Glutamatergic neuron (in vitro differentiated cells): ENCODE data around the gene FAM171A1. TPM values are rescaled to one million over a fixed set of nuclear protein-coding genes. Genes with fewer than 3 reads are reported as not detected.

Experiments
- DNase-seq: peaks from one replicate; pipeline ENCODE4 v3.0.0; 2022
- H3K27ac Mint-ChIP-seq: one replicate; pipeline ENCODE4 v1.8.0; 2020; ENCODE audit warnings: mild to moderate bottlenecking, mixed read lengths, inconsistent platforms; ENCODE audit not compliant: unreplicated experiment
- H3K27me3 Mint-ChIP-seq: one replicate; pipeline ENCODE4 v1.8.0; 2020; ENCODE audit warnings: mild to moderate bottlenecking, moderate library complexity, mixed read lengths, inconsistent platforms; ENCODE audit not compliant: unreplicated experiment
- H3K36me3 Mint-ChIP-seq: one replicate; pipeline ENCODE4 v1.8.0; 2020; ENCODE audit warnings: mild to moderate bottlenecking, mixed read lengths, inconsistent platforms; ENCODE audit not compliant: unreplicated experiment
- H3K4me1 Mint-ChIP-seq: one replicate; pipeline ENCODE4 v1.8.0; 2020; ENCODE audit warnings: mild to moderate bottlenecking, low read depth, mixed read lengths, inconsistent platforms; ENCODE audit not compliant: unreplicated experiment
- H3K4me3 Mint-ChIP-seq: one replicate; pipeline ENCODE4 v1.8.0; 2020; ENCODE audit warnings: mild to moderate bottlenecking, mixed read lengths, inconsistent platforms; ENCODE audit not compliant: unreplicated experiment
- H3K9me3 Mint-ChIP-seq: one replicate; pipeline ENCODE4 v1.8.0; 2020; ENCODE audit warnings: mild to moderate bottlenecking, moderate library complexity, mixed read lengths, inconsistent platforms; ENCODE audit not compliant: unreplicated experiment
- CTCF ChIP-seq: fragments of 200-600 bp; sonication (generic); IDR thresholded peaks from one replicate; pipeline ENCODE4 v1.5.0; 2021; ENCODE audit not compliant: partially characterized antibody, unreplicated experiment
- total RNA-seq: library from RNA; stranded (reverse); fragmentation: NEBNext Ultra II Directional; extraction: Animal tissue kit (Norgen Biotek cat#: 25700); gene quantifications from one replicate; pipeline ENCODE4 v1.2.1, GENCODE V29; 2021; ENCODE audit not compliant: unreplicated experiment

Gene FAM171A1
- total RNA-seq, 1 donor from 2014 or later: 186 TPM

- peaks cover 26% of the 10 kb centered on the region for H3K4me1 Mint-ChIP-seq
- peak overlapping the region; percentile 99 for H3K27ac Mint-ChIP-seq
- peak overlapping the region; percentile 81 for H3K4me3 Mint-ChIP-seq
- no peaks in the 10 kb centered on the region for H3K36me3 Mint-ChIP-seq
- peaks cover 22% of the 10 kb centered on the region for H3K9me3 Mint-ChIP-seq
- DNase-seq: peak; percentile 83
- no peak for TF ChIP-seq CTCF
- H3K27me3 Mint-ChIP-seq: peaks cover 15% of the 10 kb centered on the region
These were observed 15.9 kb upstream of the FAM171A1 start for GRCh38 chr10:15387021-15387420.

GRCh38 chr10:15385552-15386455 is 14.7 kb upstream of the FAM171A1 start:
- Mint-ChIP-seq H3K27me3 (peaks cover 20% of the 10 kb centered on the region), H3K4me3 (peak overlapping the region; percentile 71), H3K36me3 (no peaks in the 10 kb centered on the region), H3K27ac (peak overlapping the region; percentile 99), H3K9me3 (peaks cover 22% of the 10 kb centered on the region), H3K4me1 (peaks cover 26% of the 10 kb centered on the region)
- no peak for TF ChIP-seq CTCF
- no peak for DNase-seq

GRCh38 chr10:15381420-15381819 is 10.3 kb upstream of the FAM171A1 start:
- peaks cover 14% of the 10 kb centered on the region for H3K4me1 Mint-ChIP-seq
- H3K27ac Mint-ChIP-seq: no peak overlapping the region
- no peaks in the 10 kb centered on the region for H3K36me3 Mint-ChIP-seq
- no peak overlapping the region for H3K4me3 Mint-ChIP-seq
- H3K9me3 Mint-ChIP-seq: peaks cover 14% of the 10 kb centered on the region
- no peak for TF ChIP-seq CTCF
- peaks cover 12% of the 10 kb centered on the region for H3K27me3 Mint-ChIP-seq
- DNase-seq: no peak

- peaks cover 8% of the 10 kb centered on the region for H3K27me3 Mint-ChIP-seq
- no peak for DNase-seq
These were observed 8.0 kb upstream of the FAM171A1 start for GRCh38 chr10:15379078-15379477.

More at GRCh38 chr10:15379078-15379477, 8.0 kb upstream of the FAM171A1 start:
- no peak overlapping the region for H3K4me3 Mint-ChIP-seq
- no peak for TF ChIP-seq CTCF
- H3K9me3 Mint-ChIP-seq: peaks cover 5% of the 10 kb centered on the region
- H3K27ac Mint-ChIP-seq: no peak overlapping the region
- H3K36me3 Mint-ChIP-seq: no peaks in the 10 kb centered on the region
- H3K4me1 Mint-ChIP-seq: peaks cover 2% of the 10 kb centered on the region
